HG02610 (cell line): ENCODE results near the gene SMIM17.

Experiments
- ATAC-seq: cut with Tn5 transposase; IDR thresholded peaks from one replicate; pipeline ENCODE4 v1.9.1; 2021; ENCODE audit warnings: mild to moderate bottlenecking, moderate library complexity; ENCODE audit not compliant: unreplicated experiment

Gene SMIM17

GRCh38 chr19:56642711-56643459, at the start of gene SMIM17:
Gene SMIM17 (plus strand): TSS chr19:56643159. CDS start chr19:56645668, 2,509 bp downstream.
- no peak for ATAC-seq

DNA sequence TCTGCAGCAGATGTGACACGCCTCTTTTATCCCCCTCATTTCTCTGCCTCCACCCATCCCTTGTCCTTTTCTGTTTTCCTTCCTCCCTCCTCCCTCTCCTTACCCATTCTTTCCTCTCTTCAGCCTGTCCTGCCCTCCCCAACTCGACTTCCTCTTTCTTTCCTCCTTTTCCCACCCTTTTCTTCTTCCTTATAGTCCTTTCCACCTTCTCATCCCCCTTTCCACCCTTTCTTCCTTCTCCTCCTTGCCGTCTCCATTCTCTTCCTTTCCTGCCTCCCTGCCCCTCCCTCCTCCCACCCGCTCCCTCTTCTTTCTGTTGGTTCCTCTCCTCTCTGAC, 48.5 kb upstream of the SMIM17 start:
- ATAC-seq: no peak

- peak; percentile 87 for ATAC-seq
These were observed 48.0 kb upstream of the SMIM17 start, which contains the start of gene ZNF71 for GRCh38 chr19:56594783-56595547. Gene ZNF71 (plus strand): TSS chr19:56595302. CDS start chr19:56601559, 6,257 bp downstream.

DNA sequence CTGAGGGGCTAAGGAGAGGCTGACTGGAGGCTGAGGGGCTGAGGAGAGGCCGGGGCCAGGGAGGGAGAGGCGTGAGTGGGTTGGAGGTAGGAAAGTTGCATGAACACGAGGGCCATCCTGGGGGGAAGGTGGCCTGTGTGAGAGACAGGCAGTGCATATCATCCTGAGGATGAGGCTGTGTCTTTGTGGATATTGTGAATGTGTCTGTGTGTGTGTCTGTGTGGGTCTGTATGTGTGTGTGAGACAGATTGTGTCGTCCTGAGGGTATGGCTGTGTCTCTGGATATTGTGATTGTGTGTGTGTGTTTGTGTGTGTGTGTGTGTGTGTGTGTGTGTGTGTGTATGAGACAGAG, 47.4 kb upstream of the SMIM17 start:
- ATAC-seq: peak; percentile 17

DNA sequence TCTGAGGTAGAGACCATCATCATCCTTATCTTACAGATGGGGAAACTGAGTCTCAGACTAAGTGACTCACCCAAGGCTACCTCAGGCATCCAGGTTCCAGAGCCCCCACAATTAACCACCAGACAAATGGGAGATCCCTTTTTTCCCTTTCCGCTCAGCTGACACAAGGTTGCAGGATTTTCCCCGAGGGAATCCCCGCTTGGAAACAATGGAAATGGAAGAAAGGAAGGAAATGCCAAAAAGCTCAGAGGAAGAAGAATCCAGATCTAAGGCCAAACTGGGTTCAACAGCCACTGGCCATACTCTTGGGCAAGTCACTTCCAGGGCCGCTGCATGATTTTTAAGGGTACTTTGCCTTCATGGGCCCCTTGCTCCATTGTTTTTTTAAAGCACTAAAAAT, 46.3 kb upstream of the SMIM17 start:
- ATAC-seq: no peak

DNA sequence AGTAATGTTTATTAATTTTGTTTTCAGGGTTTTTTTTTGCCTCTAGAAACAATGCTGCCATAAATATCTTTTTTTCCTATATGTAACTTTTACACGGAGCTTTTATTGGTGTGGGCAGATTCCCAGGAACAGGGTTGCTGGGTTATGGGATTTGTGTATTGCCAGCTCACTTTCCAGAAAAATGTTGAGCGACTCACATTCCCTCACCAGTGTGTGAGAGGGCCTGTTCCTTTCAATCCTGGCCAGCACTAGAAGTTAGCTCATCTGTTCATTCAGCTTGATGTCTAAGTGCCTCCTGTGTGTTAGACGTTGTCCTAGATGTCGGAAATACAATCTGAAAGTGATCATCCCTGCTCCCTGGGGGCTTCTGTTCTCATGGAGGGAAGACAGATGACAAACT, 45.3 kb upstream of the SMIM17 start:
- ATAC-seq: no peak

- ATAC-seq: no peak
These were observed 41.6 kb upstream of the SMIM17 start for GRCh38 chr19:56601375-56601774.

- no peak for ATAC-seq
These were observed 39.1 kb upstream of the SMIM17 start for GRCh38 chr19:56603829-56604228.

- ATAC-seq: no peak
These were observed 34.5 kb upstream of the SMIM17 start for GRCh38 chr19:56608274-56608964.

DNA sequence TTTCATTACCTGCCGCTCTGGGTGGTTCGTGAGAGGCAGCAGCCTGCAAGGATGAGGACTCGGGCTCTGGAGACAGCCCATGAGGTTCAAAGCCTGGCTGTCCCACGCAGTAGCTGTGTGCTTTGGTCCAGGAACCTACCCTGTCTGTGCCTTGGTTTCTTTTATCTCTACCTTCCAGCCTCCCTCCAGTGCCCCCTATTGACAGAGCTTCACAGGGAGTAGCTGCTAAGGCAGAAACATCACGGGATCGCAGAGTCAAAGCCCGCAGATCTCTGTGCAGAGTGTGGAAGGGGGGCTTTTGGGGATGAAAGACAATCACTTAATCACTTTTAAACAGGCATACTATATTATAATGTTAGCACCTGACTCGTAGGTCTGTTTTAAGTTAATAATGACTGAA, 31.7 kb upstream of the SMIM17 start:
- ATAC-seq: no peak

DNA sequence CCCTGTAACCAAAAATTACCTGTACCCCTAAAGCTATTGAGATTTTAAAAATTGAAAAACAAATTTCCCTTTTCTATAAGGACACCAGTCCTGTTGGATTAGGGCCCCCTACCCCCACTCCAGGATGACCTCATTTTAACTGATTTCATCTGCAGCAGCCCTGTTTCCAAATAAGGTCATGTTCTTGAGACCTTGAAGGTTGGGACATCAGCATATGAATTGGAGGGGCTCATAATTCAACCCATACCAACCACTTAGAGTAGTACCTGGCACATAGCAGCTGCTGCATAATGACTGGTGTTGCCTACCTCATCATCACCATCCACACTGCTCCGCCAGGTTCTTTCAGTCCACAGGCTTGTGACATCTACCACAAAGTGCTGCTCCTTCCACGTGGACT, 30.2 kb upstream of the SMIM17 start:
- ATAC-seq: no peak

DNA sequence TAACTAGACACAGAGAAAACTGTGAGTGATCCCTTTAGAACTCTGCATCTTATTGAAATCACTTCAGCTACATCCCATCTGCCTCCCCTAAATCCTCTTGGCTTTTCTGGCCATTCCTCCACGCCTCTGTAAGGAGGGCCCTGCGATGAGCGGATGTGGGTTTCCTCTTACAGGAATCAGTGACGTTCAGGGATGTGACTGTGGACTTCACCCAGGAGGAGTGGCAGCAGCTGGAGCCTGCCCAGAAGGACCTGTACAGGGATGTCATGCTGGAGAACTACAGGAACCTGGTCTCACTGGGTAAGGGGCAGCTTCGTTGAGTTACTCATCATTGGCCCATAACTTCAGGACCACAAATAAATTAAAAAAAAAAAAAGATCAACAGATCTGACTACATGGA, 29.3 kb upstream of the SMIM17 start:
- no peak for ATAC-seq

DNA sequence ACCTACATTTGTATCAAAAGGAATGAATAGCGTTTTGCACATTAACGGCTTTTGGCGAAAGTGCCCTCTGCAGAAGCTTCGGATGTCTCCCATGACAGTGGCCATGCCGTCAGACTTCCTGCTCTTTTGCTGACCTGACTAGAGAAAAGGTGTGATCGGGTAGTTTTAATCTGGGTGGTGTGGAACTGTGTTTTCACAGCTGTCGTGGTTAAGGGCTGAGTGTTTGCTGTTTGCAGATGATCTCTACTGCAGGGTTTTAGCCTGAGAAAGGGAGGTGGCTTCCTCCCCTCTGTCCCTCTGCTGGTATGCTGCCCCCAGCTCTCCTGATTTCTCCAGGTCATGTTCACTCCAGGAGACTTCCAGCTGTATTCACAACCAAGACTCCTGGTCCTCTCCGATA, 25.4 kb upstream of the SMIM17 start:
- no peak for ATAC-seq

DNA sequence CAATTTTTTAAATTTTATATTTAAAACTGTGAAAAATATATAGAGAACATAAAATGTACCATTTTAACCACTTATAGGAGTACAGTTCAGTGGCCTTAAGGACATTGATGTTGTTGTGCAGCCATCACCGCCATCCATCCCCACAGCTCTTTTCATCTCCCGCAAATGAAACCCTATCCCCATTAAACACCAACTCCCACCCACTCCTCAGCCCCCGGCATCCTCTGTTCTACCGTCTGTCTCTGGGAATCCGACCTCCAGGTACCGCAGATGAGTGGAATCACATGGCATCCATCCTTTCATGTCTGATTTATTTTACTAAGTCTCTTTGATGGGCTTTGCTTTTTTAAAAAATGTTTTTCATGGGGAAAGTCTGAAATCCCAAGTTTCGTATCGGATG, 23.8 kb upstream of the SMIM17 start:
- no peak for ATAC-seq

- ATAC-seq: no peak
These were observed 20.6 kb upstream of the SMIM17 start for GRCh38 chr19:56622374-56622773.

- no peak for ATAC-seq
These were observed 20.0 kb upstream of the SMIM17 start for GRCh38 chr19:56623006-56623405.

DNA sequence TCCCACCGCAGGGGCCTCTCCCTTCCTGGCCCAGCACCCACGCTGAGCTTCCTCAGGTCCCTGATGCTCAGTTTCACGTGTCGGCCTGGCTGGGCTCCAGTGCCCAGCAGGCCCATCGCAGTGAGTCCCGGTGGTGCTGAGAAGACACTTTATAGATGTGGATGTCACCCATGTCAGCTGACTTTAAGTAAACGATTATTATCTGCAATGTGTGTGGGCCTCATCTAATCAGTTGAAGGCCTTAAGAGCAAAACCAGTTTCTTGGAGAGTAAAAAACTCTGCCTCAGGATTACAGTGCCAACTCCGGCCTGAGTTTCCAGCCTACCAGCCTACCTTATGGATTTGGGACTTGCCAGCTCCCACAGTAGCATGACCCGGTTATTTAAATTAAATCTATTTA, 17.3 kb upstream of the SMIM17 start:
- no peak for ATAC-seq

DNA sequence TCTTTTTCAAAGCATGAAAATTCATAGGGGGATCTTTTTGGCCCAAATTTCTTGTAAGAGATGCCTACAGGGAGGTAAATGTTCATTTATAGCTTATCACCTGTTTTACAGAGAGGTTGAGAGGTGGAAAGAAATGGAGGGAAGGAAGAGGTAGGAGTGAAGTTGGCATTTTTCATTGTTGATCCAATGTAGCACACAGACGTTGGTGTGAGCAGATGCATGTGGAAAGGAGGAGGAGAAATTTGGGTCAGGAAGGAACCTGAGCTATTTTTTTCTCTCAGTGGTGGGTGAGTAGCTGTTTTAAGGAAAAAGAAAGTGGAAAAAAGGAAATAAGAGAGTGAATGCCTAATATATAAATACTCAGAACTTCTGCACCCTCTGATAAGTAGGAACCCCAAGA, 9.9 kb upstream of the SMIM17 start:
- no peak for ATAC-seq

DNA sequence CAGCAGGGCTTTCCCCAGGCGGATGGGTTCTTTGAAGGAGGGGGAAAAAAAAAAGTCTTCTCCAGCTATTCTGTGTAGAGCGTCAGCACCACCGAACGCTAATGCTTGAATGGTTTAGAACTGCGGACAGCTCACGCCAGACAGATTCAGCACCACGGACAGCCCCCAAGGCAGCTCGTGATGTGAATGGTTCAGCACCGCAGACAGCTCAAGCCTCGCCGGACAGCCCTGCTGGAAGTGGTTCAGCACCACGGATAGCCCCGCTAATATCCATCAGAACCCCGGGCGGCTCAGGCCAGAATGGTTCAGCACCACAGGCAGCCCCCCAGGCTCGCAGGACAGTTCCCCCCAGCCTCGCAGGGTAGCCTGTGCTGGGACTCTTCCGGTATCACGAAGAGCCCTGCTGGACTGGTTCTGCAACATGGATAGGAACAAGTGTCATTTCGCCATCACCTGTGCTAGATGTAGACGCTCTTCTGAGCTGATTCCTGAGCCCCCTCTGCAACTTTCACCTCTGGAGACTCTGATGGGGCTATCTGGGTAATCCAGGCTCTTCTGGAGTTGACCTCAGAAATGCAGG, 4.9 kb upstream of the SMIM17 start:
- no peak for ATAC-seq

DNA sequence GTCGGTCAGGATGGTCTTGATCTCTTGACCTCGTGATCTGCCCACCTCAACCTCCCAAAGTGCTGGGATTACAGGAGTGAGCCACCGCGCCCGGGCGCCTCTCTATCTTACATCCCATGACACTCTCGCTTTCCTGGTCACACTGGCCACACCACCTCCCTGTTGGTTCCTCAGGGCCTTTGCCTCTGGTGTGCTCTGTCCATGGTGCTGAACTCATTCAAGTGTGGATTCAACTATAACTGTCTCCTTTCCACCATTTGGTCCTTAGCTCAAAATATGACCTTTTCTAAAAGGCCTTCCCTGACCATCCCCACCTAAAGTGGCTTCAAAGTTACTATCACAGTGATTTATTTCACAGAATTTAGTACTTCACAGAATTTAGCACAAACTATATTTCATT, 3.7 kb upstream of the SMIM17 start:
- no peak for ATAC-seq

DNA sequence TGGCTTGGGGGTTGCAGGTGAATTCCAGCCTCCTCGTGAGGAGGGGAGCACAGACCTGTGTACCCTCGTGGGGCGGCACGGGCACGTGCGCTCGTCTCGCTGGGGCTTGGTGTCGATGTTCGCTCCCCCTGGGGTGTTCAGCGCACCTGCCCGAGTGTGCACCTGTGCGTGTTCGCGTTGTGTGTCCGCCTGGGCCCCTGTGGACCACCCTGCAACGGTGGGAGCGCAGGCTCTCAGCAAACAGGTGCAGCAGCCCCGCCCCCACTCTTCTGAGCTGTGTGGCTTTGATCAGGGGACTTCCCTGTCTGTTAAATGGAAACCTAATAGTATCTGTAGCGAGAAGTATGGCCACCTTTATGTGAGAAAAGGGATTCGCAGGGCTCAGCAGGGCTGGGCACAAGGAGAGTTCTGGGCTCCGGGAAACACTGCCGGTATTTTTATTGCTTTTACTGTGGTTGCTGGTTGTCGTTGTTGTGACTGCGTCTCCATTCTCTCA, 549 bp downstream of the SMIM17 start:
- no peak for ATAC-seq
